RWPE1 (cell line): ENCODE measurements around the gene FANCE.

ENCODE experiments used
- CTCF ChIA-PET: fragments of 350-600 bp; sonication (Branson Sonifier 250); formaldehyde crosslinking; extraction: SDS; loops from one replicate; lab custom pipeline; 2021; lab: Yijun Ruan, JAX
- POLR2A ChIA-PET: fragments of 400-600 bp; formaldehyde crosslinking; extraction: SDS; loops from one replicate; lab custom pipeline; 2020; ENCODE audit warnings: antibody characterized with exemption; ENCODE audit not compliant: low non-redundant PET; lab: Yijun Ruan, JAX
- DNase-seq: peaks from one replicate; pipeline ENCODE4 v3.0.0; 2012; ENCODE audit warnings: low spot score
- H3K27ac ChIP-seq: fragments of 450-650 bp; 2 replicates; pipeline ENCODE4 v1.5.1; 2017
- TF ChIP-seq, protein P1 (sequence below): fragments of 450-650 bp; conservative IDR thresholded peaks from 2 replicates; pipeline ENCODE4 v1.5.1; 2017; ENCODE audit warnings: low read depth, mild to moderate bottlenecking

The FANCE gene

DNA sequence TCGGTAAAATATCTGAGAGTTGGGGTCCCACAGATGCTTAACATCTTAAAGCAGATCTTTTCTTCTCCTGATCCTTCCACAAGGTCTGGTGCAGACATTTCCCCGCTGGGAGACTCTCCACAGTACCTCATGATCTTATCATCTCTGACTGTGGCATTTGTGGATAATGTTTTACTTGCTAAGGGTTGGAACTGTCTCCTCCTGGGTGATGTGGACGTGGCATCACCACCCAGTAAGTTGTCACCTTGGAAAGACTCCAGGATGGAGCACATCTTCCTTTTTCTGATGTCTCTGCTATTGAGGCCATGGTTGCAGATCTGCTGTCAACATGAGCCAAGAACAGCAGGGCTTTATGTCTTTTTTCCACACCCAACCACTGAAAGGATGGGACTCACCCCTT is 42.0 kb upstream of the FANCE start:
- 0 out of 2 replicates have a peak overlapping the region, but pooled peaks have one; percentile 16 for H3K27ac ChIP-seq
- TF ChIP-seq, protein P1, sequence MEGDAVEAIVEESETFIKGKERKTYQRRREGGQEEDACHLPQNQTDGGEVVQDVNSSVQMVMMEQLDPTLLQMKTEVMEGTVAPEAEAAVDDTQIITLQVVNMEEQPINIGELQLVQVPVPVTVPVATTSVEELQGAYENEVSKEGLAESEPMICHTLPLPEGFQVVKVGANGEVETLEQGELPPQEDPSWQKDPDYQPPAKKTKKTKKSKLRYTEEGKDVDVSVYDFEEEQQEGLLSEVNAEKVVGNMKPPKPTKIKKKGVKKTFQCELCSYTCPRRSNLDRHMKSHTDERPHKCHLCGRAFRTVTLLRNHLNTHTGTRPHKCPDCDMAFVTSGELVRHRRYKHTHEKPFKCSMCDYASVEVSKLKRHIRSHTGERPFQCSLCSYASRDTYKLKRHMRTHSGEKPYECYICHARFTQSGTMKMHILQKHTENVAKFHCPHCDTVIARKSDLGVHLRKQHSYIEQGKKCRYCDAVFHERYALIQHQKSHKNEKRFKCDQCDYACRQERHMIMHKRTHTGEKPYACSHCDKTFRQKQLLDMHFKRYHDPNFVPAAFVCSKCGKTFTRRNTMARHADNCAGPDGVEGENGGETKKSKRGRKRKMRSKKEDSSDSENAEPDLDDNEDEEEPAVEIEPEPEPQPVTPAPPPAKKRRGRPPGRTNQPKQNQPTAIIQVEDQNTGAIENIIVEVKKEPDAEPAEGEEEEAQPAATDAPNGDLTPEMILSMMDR, result no peak
- POLR2A ChIA-PET, result no interaction called here
- CTCF ChIA-PET, result no interaction called here
- DNase-seq, result no peak

DNA sequence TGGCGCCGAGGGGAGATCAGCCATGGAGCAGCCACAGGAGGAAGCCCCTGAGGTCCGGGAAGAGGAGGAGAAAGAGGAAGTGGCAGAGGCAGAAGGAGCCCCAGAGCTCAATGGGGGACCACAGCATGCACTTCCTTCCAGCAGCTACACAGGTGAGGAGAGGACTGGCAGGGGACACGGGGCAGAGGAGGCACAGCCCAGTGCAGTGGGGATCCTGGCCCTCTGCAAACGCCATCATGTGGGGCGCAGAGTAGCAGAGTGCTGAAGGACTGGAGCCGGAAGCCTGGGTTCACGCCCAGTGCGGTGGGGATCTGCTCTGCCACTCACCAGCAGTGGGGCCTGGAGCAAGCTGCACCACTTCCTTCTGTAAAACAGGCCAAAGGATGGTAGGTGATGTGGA is 41.1 kb upstream of the FANCE start:
- POLR2A ChIA-PET, result no interaction called here
- H3K27ac ChIP-seq, result 0 out of 2 replicates have a peak overlapping the region, but pooled peaks have one; percentile 16

DNA sequence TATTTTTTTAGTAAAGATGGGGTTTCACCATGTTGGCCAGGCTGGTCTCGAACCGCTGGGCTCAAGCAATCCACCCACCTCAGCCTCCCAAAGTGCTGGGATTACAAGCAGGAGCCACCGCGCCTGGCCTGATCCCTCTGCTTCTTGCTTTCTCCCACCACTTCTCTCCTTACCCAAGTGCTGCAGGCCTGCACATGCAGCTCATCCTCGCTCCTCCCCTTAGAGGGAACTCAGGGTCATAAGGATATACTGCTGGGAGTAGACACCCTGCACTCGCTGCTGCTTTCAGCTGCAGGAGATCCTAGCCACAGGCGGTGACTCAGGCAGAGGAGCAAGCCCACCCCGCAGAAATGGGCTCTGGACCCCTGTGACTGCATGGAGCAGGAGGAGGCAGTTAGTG is 40.0 kb upstream of the FANCE start:
- peak overlapping the region; percentile 53 for H3K27ac ChIP-seq
- POLR2A ChIA-PET, result no interaction called here
- DNase-seq, result no peak
- TF ChIP-seq, protein P1, result no peak
- CTCF ChIA-PET, result interaction anchor here (0.5 kb wide), 1 partner anchor 1144 kb away, joined by 3 read pairs; no protein-coding TSS in a partner anchor

More for the DNA sequence above, 41.1 kb upstream of the FANCE start:
- TF ChIP-seq, protein P1, result no peak
- CTCF ChIA-PET, result no interaction called here
- no peak for DNase-seq

DNA sequence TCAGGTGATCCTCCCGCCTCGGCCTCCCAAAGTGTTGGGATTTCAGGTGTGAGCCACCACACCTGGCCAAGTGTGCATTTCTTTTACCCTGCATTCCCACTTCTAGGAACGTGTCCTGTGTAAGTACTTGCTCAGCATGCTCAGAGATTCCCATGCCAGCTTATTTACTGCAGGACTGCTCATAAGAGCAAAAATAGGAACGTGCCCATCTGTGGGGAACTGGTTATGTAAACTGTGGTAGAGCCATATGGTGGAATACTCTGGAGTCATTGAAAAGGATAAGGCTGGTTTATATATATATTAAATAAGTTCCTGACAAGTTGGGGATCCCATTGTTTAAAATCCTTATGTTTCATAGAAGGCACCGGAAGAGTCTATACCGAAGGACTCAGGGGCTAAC is 38.2 kb upstream of the FANCE start:
- no peak for DNase-seq
- H3K27ac ChIP-seq, result no peak overlapping the region
- CTCF ChIA-PET, result interaction anchor here (0.7 kb wide), 1 partner anchor 35 kb away, joined by 5 read pairs; no protein-coding TSS in a partner anchor
- TF ChIP-seq, protein P1, result no peak
- POLR2A ChIA-PET, result no interaction called here

DNA sequence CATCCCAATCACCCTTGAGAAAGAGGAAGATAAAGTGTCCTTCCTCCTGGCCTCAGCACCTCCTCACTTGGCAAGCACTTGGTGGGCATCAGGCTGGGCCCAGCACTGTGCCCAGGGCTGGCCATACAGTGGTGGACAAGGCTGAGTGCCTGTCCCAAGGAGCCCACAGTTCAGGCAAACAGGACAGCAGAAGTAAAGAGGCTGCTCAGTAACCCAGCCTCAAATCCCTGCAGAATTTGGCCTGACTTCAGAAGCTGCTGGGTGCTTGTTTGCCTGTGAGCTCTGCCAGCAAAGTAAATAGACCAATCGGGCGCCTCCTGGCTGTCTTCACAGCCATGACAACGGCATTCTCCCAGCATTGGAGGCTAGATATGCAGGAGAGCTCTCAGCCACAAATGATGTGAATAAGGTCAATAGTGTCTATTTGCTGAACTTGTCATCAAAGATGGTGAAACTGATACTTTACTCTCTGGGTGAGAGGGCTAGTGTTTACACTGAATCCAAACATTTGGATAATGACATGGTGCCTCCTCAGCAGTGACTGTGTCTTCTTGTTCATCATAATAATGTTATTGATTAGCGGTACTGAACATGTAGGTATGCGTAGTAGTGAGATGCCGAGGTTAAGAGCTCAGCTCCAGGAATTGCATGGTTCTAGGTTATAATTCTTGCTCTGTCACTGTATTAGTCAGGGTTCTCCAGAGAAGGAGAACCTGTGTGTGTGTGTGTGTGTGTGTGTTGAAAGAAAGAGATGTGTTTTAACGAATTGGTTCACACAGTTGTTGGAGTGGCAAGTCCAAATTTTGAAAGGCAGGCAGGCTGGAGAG is 36.9 kb upstream of the FANCE start:
- DNase-seq, result peak; percentile 42
- peak overlapping the region; percentile 14 for H3K27ac ChIP-seq
- POLR2A ChIA-PET, result interaction anchor here (0.6 to 0.8 kb wide), 2 partner anchors 72 to 1413 kb away, joined by 6 read pairs; no protein-coding TSS in a partner anchor
- TF ChIP-seq, protein P1, result 0 out of 2 replicates have a peak, but pooled peaks have one; percentile 15
- CTCF ChIA-PET, result interaction anchor here (0.6 to 1.6 kb wide), 3 partner anchors 72 to 142 kb away, joined by 3 to 7 read pairs (median 3); partner anchors contain the start of gene PPARD

DNA sequence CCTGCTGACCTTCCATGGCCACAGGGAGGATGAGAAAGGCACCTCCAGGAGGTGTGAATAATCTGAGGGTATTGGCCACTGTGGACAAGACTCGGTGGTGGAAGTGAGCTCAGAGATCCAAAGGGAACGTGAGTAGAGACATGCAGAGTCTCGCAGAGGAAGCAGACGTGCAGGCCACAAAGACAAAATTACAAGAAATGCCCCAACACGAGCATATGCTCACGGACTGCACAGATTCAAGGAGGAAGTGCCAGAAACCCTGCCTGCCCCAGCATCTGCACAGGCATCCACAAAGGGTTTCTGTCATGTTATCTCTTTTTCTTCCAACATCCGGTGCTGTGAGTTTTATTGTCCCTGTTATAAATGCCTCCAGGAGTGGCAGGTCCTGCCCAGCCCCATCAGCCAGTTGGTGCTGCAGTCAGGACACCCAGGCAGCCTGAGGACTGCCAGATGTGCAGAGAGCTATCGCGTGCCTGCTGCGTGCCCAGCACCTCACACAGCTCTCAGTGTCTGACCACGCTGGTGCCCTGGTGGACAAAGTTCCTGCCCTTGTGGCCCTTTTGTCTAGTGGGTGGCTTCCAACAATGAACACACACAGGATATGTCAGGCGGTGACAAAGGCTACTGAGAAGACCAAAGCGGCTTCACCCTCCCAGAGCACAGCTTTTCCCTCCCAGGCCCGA is 34.0 kb upstream of the FANCE start:
- POLR2A ChIA-PET, result no interaction called here
- CTCF ChIA-PET, result interaction anchor here (0.7 kb wide), 3 partner anchors 121 to 1168 kb away, joined by 3 read pairs; no protein-coding TSS in a partner anchor
- DNase-seq, result no peak
- TF ChIP-seq, protein P1, result no peak
- peak overlapping the region; percentile 4 for H3K27ac ChIP-seq
